HUES64 (cell line): Measurements from ENCODE around the gene DSP.

Experiments used
- H3K27ac ChIP-seq: 2 replicates; pipeline ENCODE4 v1.7.0; 2013; ENCODE audit warnings: low read depth, low read length, inconsistent platforms
- H3K27me3 ChIP-seq: 2 replicates; pipeline ENCODE4 v1.6.1; 2013; ENCODE audit warnings: mild to moderate bottlenecking, low read length; ENCODE audit not compliant: insufficient read depth
- H3K36me3 ChIP-seq: 2 replicates; pipeline ENCODE4 v1.6.1; 2013; ENCODE audit warnings: mild to moderate bottlenecking, low read length; ENCODE audit not compliant: insufficient read depth
- H3K4me1 ChIP-seq: 2 replicates; pipeline ENCODE4 v1.6.1; 2013; ENCODE audit warnings: mild to moderate bottlenecking, low read length, moderate library complexity; ENCODE audit not compliant: insufficient read depth
- H3K4me3 ChIP-seq: 2 replicates; pipeline ENCODE4 v1.5.1; 2013; ENCODE audit warnings: mild to moderate bottlenecking, low read length, moderate library complexity
- H3K9ac ChIP-seq: 2 replicates; pipeline ENCODE4 v1.6.1; 2013; ENCODE audit warnings: mild to moderate bottlenecking, low read depth, low read length
- H3K9me3 ChIP-seq: 2 replicates; pipeline ENCODE4 v1.6.1; 2013; ENCODE audit warnings: low read depth, low read length; ENCODE audit not compliant: insufficient read depth
- WGBS: fragments of 150-250, 120-280 bp; methylation state at CpG from one replicate; pipeline ENCODE4 v1.1.7; 2013; ENCODE audit warnings: missing lambda C conversion rate; 5-methylcytosine and 5-hydroxymethylcytosine counted together

The DSP gene

DNA sequence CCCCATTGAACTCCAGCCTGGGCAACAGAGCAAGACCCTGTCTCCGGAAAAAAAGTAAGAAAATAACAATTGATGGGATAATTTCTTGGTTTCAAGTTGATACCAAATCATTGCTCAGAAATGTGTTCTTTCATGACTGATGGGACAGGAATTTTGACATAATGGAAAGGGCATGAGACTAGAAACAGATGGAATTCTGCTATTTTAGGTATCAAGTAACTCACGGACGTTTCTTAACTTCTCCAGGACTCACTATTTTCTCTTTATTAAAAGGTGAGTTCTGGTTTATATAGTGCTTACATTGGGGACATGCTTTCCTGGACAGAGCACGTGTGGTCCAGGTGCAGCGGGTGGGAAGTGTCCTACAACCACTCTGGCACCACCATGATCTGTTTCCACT is 6.0 kb upstream of the DSP start:
- Histone ChIP-seq H3K36me3 (no peaks in the 10 kb centered on the region), H3K27me3 (peaks cover 27% of the 10 kb centered on the region), H3K4me3 (no peak overlapping the region), H3K4me1 (peaks cover 17% of the 10 kb centered on the region), H3K27ac (no peak overlapping the region), H3K9ac (no peak overlapping the region), H3K9me3 (no peaks in the 10 kb centered on the region)
- 91% methylated on average over 5 of the region's 5 CpGs for WGBS

DNA sequence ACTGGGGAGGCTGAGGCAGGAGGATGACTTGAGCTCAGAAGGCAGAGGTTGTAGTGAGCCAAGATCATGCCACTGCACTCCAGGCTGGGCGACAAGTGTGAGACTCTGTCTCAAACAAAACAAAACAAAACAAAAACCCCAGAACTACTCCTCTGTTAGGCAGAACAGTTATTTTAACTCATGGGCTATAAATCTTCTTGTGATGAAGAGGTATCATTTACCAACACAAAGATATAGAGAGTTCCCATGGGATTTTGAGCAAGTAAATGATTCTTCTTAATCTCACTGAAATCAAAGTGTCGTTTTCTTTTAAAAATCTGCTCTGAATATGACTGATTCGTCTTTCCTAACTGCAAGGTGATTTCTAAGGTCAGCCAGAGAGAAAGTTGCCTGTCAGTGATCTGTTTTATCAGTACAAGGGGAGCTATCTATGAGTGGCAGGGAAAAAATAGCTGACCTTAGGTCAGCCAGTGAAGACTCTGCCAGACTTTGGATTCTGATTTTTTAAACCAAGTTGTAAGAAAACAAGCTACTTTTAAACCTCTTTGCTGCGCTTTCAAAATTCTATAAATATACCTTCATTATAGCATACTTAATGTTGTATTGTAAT is 3.8 kb upstream of the DSP start:
- 85% methylated on average over 3 of the region's 4 CpGs for WGBS

DNA sequence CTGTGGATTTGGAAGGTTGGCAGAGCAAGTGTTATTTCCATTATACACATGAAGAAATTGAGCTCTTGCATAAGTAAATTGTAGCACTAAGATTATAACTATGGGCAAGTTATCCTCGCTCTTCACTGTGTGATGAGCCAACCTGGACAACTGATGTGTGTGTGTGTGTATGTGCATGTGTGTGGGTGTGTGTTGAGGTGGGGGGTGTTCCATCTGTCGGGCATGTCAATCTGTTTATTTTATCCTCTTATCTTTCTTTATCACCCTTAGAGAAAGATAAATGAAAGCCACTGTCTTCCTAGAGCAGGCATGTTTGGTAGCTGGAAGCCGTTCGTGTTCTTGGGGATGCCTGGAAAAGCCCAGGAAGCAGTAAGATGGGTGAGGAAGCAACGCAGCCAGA is 3.0 kb upstream of the DSP start:
- WGBS = 84% methylated on average over 4 of the region's 5 CpGs
- H3K9ac ChIP-seq = no peak overlapping the region
- peaks cover 45% of the 10 kb centered on the region for H3K27me3 ChIP-seq
- H3K4me1 ChIP-seq = peaks cover 6% of the 10 kb centered on the region; the same call in 1 of the 2 replicates
- H3K9me3 ChIP-seq = no peaks in the 10 kb centered on the region
- no peaks in the 10 kb centered on the region for H3K36me3 ChIP-seq
- H3K4me3 ChIP-seq = no peak overlapping the region
- no peak overlapping the region for H3K27ac ChIP-seq

More for the DNA sequence above, 3.8 kb upstream of the DSP start:
- Histone ChIP-seq H3K9me3 (no peaks in the 10 kb centered on the region), H3K36me3 (no peaks in the 10 kb centered on the region), H3K9ac (no peak overlapping the region), H3K27ac (no peak overlapping the region), H3K27me3 (peaks cover 44% of the 10 kb centered on the region), H3K4me3 (no peak overlapping the region), H3K4me1 (peaks cover 6% of the 10 kb centered on the region)

DNA sequence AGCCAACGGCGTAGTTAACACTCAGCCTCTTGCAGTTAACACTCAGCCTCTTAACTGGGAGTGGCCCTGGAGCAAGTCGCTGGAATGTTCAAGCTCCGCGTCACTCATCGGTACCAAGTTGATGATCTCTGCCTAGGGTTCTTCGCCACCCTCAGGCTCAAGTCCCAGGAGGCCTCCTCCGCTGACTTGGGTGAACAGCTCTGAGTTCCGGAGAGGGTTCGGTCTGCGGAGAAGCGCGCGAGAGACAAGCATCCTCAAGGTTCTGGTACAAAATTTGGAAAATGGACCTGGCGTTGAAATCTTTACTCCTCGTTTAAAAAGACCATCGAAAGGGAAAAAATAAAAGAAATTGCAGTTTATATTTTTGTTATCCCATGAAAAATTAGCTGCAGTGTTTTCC is 876 bp upstream of the DSP start:
- Histone ChIP-seq H3K4me3 (peak overlapping the region; percentile 85), H3K4me1 (peaks cover 27% of the 10 kb centered on the region), H3K27me3 (peaks cover 63% of the 10 kb centered on the region), H3K9ac (peak overlapping the region; percentile 88), H3K36me3 (no peaks in the 10 kb centered on the region), H3K27ac (no peak overlapping the region), H3K9me3 (no peaks in the 10 kb centered on the region)
- WGBS = 8% methylated on average over 17 of the region's 17 CpGs

DNA sequence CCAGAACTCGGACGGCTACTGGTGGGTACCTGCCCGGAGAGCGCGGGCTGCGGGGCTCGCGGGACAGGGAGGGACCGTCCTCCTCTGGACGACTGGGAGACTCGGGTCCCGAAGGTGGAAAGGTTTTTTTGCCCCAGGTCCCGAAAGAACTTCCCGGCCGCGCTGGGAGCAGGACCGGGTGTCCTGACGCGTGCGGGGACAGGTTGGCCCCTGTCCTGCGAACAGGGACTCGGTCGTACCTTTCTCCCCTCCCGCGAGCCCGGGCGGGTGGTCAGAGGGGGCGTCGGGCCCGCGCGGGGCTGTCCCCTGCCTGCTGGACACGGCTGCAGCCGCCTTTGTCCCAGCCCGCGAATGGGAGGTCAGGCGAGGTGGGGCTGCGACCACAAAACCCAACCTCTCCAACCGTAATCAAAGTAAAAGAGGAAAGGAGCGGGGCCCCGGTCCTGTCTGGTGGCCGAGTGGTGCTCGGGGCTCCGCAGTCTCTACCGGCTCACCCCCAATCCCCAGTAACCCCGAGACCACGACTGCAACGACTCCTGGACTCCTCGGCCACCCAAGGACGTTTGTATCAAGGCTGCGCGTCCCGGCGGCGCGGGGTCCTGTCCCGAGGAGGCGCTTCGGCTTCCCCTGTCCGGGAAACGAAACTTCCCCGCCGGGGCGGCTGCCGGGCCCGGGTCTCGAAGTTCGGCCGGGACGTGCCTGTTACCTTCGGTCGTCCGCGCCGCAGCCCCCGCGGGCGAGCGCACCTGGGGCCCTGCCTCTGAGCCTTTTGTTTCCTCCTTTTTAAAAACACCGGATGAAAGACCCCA is 798 bp downstream of the DSP start:
- WGBS = under 1% methylated on average over 80 of the region's 80 CpGs
- H3K9ac ChIP-seq = peak overlapping the region; percentile 88
- peak overlapping the region; percentile 74 for H3K27ac ChIP-seq
- H3K4me1 ChIP-seq = peaks cover 37% of the 10 kb centered on the region
- peak overlapping the region; percentile 85 for H3K4me3 ChIP-seq
- H3K36me3 ChIP-seq = no peaks in the 10 kb centered on the region
- peaks cover 63% of the 10 kb centered on the region for H3K27me3 ChIP-seq
- H3K9me3 ChIP-seq = no peaks in the 10 kb centered on the region

DNA sequence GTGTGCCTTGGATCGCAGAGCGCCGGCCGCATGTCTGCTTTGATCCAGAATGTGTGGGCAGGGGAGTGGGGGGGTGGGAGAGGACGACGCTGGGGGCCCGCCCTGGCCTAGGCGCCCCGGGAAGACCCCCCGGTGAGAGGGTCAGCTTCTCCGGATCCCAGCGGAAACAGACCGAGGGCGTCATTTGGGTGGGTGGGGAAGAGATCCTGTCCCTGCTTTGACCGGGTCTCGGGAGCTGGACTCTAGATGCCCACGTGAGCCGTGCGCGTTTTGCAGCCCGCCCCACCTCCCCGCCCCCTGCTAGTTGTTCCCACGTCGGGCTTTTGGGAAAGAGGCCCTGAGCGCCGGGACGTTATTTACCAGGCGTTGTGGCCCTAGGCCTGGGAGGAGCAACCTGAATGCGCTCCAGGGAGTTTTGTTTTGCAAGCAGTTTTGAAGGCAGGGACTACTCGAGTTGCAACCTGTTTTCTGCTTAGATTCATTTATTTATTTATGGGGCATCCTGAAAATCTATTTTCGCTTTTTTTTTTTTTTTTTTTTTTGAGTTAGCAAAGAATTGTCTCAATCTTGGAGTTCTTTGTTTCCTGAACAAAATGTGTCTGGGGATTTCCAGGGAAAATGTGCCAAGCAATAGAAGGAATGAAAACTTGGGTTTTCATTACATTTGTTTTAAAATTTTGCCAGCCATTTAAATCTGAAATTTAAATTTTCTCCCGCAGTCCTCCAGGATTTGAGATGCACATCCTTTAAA is 1.6 kb downstream of the DSP start:
- H3K9ac ChIP-seq = peak overlapping the region; percentile 88; the same call in 1 of the 2 replicates
- peak overlapping the region; percentile 74; the same call in 1 of the 2 replicates for H3K27ac ChIP-seq
- H3K4me1 ChIP-seq = peaks cover 38% of the 10 kb centered on the region
- H3K36me3 ChIP-seq = no peaks in the 10 kb centered on the region
- WGBS = 2% methylated on average over 32 of the region's 32 CpGs
- peaks cover 60% of the 10 kb centered on the region for H3K27me3 ChIP-seq
- no peaks in the 10 kb centered on the region for H3K9me3 ChIP-seq
- H3K4me3 ChIP-seq = peak overlapping the region; percentile 85

DNA sequence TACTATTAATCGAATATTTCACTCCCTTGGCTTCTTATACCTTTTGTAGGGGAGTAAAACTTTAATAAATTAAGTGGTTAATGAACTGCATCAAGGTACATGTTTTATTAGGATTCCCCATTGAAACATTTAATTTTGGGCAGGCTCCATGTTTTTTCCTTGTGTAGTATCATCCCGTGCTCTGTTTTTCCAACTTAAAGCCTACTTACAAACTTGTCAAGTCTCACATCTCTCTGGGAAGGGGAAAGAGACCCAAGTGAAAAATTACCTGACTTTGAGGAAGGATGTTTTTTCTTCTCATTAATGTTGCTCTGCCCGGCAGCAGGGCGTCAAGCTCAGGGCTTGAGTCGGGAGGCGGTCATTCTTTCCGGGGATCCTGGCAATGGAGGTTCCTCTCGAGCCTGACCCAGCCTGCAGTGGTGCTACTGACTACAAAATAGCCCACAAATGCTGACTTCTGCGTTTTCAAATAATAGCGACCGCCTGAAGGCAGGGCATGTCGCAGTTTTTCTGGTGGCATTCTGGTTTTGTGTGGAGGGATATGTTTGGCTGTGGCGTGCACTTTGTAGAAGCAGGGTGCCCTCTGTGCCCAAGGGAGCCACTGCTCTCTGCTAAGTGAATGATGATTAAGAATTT is 2.4 kb downstream of the DSP start:
- H3K4me1 ChIP-seq = peaks cover 47% of the 10 kb centered on the region
- H3K27me3 ChIP-seq = peaks cover 52% of the 10 kb centered on the region
- no peak overlapping the region for H3K27ac ChIP-seq
- H3K9me3 ChIP-seq = no peaks in the 10 kb centered on the region
- 16% methylated on average over 12 of the region's 13 CpGs for WGBS
- no peaks in the 10 kb centered on the region for H3K36me3 ChIP-seq
- no peak overlapping the region for H3K9ac ChIP-seq
- H3K4me3 ChIP-seq = peak overlapping the region; percentile 85

DNA sequence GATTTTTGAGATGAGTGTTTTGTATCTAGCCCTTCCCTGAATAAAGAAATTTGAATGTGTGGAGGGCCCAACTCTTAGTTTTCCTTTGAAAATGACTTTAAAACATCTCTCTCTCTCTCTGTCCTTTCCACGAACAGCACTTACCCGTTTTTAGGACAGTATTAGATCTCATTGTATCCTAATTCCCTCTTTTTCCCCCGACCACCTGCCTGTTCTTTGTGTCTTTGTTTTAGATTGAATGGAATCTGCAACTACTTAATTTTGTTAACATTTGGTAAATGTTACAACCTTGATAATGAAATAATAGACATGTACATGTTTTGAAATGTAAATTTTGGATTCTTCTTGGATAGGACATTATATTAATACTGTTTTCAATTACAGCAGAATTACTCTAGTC is 3.1 kb downstream of the DSP start:
- Histone ChIP-seq H3K4me3 (peak overlapping the region; percentile 85), H3K27ac (no peak overlapping the region), H3K36me3 (no peaks in the 10 kb centered on the region), H3K9ac (no peak overlapping the region), H3K4me1 (peaks cover 47% of the 10 kb centered on the region), H3K27me3 (peaks cover 45% of the 10 kb centered on the region), H3K9me3 (no peaks in the 10 kb centered on the region)
- 22% methylated on average over 2 of the region's 3 CpGs for WGBS

DNA sequence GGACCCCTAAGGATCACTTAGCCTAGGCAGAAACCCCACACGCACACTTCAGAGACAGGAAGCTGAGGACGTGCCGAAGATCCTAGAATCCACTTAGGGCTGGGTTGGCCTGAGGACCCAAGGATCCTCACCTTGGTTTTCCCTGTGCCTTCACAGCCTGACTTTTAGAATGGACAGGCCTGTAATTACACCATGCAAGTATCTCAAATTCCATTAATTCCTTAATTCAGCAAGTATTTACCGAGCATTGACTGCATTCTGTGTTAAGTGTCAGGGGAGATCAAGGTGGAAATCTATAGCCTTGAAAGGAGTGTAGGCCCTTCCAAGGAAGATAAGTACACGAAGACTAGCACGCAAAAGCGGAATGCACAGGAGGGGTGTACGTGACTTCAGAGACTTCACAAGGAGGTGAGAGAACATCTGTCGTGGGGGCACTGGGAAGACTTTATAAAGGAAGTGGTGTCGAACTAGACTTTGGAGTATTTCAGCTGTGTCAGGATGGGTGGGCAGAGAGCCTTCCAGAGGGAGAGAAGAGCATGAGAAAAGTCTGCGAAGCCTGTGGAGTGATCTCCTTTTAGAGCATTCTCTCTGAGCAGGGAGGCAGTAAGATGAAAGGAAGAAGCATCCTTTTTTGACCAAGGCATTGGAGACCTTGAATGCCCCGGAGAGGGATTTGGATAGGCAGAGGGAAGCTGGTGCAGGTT is 4.0 kb downstream of the DSP start:
- WGBS = 78% methylated on average over 12 of the region's 12 CpGs

DNA sequence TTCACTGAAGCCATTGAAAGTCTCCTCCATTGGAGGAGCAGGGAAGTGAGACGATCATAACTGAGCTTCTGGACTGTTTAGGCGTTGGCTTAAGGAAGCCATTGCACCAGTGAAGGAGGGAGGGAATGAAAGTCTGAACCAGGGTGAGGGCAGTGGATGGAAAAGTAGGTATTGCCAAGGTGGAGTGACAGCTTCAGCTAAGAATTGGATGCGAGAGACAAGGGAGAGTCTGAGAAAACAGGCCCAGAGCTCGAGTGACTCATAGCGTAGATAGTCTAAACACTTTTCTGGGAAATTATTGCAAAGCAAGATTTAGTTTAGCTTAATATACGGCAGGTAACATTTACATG is 4.5 kb downstream of the DSP start:
- 88% methylated on average over 5 of the region's 6 CpGs for WGBS
- Histone ChIP-seq H3K4me3 (no peak overlapping the region), H3K4me1 (peaks cover 51% of the 10 kb centered on the region), H3K27me3 (peaks cover 31% of the 10 kb centered on the region), H3K36me3 (no peaks in the 10 kb centered on the region), H3K9ac (no peak overlapping the region), H3K9me3 (no peaks in the 10 kb centered on the region), H3K27ac (no peak overlapping the region)

More for the DNA sequence above, 4.0 kb downstream of the DSP start:
- Histone ChIP-seq H3K9me3 (no peaks in the 10 kb centered on the region), H3K9ac (no peak overlapping the region), H3K4me1 (peaks cover 47% of the 10 kb centered on the region), H3K36me3 (no peaks in the 10 kb centered on the region), H3K27me3 (peaks cover 36% of the 10 kb centered on the region), H3K27ac (no peak overlapping the region), H3K4me3 (no peak overlapping the region)
